ENCODE data around the gene PRKCE.

The PRKCE gene

GRCh38 chr2:45726188-45726587, 74.7 kb downstream of the PRKCE start:
- no peak for DNase-seq (ENCODE audit: low read depth in 2 of 2)

DNA sequence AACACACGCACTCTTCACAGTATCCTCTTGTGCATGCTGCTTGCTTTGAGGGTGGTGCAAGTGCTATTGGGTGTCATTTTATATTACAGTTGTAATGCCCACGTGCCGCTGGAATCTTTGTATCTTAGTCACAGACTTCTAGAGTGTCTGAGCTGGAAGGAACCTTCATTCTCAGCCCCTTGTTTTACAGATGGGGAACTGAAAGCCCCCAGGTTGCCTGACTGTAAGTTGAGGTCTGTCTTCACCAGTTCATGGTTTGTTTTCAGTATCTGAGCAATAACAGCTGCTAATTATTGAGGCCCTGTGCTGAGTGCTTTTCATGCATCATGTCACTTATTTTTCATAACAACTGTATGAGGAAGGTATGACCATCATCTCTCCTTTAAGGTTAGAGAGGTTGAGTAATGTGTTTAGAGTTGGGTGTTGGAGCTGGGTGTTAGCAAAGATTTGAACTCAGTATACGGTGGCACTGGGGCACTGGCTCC, 77.0 kb downstream of the PRKCE start:
- DNase-seq (ENCODE audit: low read depth in 2 of 2) = no peak

DNA sequence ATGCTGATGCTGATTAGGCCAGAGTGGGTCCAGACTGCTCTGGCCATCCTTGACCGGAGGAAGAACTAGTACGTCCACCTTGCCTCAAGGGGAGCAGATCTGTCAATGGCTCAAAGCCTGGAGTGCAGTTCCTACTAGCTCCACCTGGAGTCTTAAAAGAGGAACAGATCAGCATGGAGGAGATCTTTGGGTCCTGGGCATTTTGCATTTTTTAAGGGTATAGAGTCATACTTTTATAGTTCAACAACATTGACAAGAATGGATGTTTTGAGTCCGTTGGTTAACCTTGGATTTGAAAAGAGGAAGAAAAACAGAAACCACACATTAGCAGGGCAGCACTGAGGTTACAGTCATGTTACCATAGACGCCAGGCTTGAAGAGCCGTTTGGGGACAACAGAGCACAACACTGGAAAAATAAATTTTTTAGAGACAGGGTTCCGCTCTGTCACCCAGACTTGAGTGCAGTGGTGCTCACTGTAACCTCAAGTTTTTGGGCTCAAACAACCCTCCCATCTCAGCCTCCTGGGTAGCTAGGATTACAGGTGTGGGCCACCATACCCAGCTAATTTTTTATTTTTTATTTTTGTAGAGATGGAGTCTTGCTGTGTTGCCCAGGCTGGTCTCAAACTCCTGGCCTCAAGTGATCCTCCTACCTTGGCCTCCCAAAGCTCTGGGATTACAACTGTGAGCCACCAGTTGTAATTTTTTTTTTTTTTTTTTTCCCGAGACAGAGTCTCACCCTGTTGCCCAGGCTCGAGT, 78.5 kb downstream of the PRKCE start:
- no peak for DNase-seq (ENCODE audit: low read depth in 2 of 2)

DNA sequence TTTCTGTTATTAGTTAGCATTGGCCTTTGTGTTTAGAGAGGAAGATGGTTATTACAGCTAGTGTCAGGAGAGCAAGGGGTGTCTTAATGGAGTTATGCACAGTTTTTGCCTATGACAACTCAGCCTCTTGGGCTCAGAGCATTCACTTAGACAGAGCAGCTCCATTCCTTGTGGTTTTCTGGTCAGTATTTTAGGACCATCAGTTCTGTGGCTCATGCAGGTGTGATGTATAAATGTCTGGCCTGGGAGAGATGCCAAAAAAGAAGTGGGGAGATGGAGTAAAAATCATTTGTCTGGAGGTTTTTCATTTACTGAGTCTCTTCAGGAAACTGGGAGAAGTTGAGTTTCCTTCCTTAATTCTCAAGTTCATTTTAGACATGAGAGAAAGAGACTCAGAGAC, 79.7 kb downstream of the PRKCE start:
- DNase-seq (ENCODE audit: low read depth in 2 of 2) = no peak

DNA sequence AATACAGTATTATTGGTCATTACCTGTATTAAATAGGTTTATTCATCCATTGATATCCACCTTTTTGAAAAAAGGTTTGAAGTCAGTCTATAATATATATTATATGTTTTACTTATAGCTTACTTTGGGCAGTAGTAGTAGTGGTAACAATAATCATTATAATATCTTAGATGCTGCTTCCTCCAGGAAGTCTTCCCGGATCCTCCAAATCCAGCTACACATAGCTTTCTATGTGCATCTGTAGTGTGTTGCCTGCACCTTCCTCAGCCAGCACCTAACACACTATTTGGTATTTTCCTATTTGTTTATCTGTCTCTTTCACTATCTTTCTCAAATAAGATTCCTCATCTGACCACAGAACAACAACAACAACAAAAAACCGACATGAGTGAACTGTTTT, 81.0 kb downstream of the PRKCE start:
- DNase-seq (ENCODE audit: low read depth in 2 of 2) = no peak

GRCh38 chr2:45732946-45733345, 81.5 kb downstream of the PRKCE start:
- no peak for DNase-seq (ENCODE audit: low read depth in 2 of 2)

DNA sequence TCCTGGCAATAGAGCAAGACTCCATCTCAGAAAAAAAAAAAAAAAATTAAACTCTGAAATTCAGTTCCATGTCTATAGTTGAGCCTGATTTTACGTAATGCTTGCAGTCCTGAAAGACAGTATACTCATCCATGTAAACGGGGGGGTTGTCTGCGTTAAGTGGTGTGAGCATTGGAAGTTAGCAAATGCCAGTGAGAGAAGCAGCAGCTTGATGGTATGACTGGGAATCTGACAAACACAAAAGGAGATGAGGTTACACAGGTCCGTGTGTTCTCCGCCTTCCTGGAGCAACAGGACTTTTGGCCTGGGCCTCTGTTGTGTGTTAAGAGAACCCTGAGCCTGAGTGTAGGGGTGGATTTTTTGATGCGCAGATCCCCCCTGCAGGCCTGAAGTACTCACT, 82.9 kb downstream of the PRKCE start:
- no peak for DNase-seq (ENCODE audit: low read depth in 2 of 2)

DNA sequence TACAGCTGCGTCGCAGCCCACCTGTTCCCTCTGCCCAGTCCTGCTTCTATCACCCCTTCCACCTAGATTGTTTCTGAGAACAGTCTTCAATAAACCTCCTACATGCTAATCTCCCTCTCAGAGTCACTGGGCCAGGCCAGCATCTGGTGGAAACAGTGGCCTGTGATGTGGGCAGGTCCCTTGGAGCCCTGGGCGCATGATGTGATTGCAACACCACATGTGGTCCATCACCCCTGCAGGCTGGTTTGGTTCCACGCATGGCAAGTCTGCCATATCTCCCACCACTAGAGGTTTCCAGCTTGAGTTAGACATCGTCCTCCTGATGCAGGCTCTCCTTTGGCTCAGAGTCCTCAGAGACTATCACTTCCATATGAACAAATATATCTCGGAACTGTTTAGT, 83.5 kb downstream of the PRKCE start:
- no peak for DNase-seq (ENCODE audit: low read depth in 2 of 2)

DNA sequence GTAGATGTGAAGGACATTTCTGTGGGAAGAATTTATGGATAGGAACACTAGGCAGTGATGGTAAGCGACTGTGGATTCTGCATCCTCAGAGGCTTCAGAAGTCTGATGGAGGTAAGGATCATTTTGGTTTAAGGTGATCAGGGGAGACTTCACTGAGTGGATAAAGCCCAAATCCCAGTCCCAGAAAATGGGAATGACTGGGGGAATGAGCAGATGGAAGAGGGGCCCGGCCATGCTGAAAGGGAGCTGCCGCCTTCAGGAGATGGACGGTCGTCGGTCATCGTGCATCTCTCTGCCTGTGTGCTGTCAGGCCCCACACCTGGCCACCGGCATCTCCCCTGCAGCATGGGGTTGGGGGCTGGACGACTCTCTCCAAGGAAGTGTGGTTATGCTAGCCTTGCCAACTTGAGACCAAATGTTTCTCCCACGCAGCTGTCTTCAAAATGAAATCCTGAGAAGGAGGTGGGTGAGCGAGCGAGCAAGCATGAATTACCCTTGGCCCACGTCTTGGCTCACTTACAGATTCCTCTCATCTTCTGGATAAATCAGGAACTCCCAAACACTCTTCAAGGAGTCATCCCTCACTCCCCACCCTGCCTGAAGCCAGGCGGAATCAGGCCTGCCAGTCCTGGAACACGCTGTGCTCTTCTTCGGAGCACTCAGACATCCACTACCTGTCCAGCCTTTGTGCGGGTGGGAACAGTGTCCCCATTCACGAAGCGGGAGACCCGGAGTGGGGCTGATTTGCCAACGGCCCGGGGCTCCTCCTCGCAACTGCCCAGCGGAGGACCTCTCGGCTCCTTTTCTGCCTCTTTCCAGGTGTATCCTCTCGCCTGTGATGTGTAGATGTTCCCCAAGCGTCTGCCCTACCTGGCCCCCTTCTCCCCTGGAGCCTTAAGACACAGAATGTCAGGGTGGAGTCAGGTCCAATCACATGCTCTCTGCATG, 85.6 kb downstream of the PRKCE start:
- no peak for DNase-seq (ENCODE audit: low read depth in 2 of 2)

GRCh38 chr2:45739796-45740485, 88.5 kb downstream of the PRKCE start:
- DNase-seq (ENCODE audit: low read depth in 2 of 2) = no peak

DNA sequence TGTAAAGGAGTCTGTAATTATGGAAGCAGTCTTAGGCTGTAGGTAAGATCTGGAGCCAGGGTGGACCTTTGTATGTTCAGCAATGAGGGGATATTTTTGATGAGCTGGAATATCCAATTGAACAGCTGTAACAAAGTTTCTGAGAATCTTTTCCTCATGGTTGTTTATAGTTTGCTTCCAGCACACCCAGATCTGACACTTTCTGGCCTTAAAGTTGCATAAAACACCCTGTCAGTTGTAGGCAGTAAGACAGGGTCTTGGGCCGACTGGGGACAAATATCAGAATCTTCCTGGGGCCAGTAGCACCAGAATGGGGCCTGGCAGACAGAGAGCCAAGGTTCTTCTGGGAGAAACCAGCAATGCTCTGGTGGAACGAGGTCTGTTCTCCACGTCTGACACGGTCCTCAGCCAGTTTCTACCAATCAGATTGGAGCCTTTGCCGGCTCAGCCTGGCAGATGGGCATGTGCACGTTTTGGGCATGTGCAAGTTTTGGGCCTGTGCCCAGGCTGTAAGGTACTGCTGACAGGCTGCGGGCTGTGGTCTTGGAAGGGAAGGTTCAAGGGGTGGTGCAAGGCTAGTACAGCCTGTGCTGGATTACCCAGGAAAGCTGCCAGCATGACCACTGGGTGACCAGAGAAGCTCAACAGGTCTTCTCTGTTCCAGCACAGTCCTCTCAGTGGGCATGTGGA, 89.8 kb downstream of the PRKCE start:
- DNase-seq (ENCODE audit: low read depth in 2 of 2) = no peak

DNA sequence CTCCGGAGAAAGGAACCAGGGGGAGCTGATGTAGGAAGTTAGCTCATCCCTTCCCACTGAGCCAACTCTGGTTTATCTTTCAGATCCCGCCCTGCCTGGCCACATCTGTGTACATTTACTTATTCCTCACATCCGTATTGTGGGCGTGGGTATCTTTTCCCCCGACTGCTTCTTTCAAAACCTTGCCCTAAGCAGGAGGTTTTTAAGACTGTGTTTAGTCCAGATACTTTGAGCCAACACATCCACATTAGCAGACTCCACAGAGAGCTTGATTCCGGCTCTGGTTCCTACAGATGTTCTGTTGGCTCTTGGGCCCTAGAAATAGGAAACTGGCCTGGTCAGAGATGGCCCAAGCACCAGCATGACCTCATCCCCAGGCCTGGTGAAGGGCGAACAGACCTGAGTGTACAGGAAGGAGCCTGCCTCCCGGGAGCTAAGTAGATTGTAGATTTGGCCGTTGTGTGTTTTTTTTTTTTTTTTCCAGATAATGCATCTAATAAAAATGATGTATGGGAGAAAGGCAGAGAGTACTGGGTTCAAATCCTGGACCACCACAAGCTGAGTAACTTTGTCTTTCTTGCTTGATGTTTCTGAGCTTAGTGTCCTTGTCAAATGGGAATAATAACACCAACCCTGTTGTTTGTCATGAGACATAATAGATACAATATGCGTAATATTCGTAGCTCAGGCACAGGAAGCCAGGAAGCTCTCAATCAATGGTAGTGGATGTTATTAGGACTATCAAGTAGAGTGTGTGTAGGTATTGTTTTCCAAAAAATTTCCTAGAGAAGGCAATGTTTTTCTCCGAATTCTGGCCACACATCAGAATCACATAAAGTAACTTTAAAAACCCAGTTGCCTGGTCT, 92.3 kb downstream of the PRKCE start:
- no peak for DNase-seq (ENCODE audit: low read depth in 2 of 2)

DNA sequence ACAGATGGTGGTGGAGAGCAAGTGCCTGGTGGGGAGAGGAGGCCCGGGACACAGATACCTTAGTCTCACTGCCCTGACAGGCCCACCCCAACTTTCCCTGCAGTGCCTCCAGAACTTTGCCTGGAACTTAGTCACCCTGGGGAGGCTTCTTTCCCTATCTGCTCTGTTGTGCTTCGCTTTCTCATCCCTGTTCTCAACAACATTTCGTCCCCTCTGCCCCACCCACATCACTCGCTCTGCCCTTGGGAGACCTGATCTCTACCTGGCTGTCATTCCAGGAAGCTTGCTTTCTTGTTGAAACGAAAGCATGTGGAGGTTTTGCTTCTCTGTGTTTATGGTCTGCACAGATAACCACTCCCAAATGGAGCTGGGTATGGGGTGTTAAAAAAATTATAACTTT, 93.8 kb downstream of the PRKCE start:
- DNase-seq (ENCODE audit: low read depth in 2 of 2) = no peak

DNA sequence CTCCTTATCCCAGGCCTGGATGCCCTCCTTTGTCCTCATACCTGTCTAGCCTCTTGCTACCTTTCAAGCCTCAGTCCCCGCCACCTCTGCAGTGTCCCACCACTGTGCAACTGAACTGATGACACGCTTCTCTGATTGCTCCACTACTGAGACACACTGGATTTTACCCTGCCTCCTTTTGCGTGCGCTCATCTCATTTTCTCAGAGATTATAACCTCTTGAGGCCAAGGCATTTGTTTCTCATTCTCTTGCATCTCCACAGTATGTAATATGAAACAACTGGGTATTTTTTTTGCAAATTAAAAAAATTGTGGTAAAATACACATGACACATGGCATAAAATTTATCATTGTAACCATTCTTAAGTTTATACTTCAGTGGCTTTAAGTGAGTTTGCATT, 95.4 kb downstream of the PRKCE start:
- no peak for DNase-seq (ENCODE audit: low read depth in 2 of 2)

- DNase-seq (ENCODE audit: low read depth in 2 of 2) = no peak
Measured at GRCh38 chr2:45747363-45747762, 95.9 kb downstream of the PRKCE start.

GRCh38 chr2:45748239-45748638, 96.8 kb downstream of the PRKCE start:
- no peak for DNase-seq (ENCODE audit: low read depth in 2 of 2)

- DNase-seq (ENCODE audit: low read depth in 2 of 2) = no peak
Measured at GRCh38 chr2:45750001-45750400, 98.5 kb downstream of the PRKCE start.

- DNase-seq (ENCODE audit: low read depth in 2 of 2) = no peak
Measured at GRCh38 chr2:45750484-45750883, 99.0 kb downstream of the PRKCE start.

- no peak for DNase-seq (ENCODE audit: low read depth in 2 of 2)
Measured at GRCh38 chr2:45753381-45753780, 101.9 kb downstream of the PRKCE start.

GRCh38 chr2:45754131-45755010, 102.9 kb downstream of the PRKCE start:
- DNase-seq (ENCODE audit: low read depth in 2 of 2) = no peak
